Right atrium auricular region (tissue), 2 donors: ENCODE data around the gene GRB2. TPM values are rescaled to one million over a fixed set of nuclear protein-coding genes. Genes with fewer than 3 reads are reported as not detected.

Experiments
- DNase-seq: peaks from one replicate; pipeline ENCODE4 v3.0.0-alpha.2; 2019; ENCODE audit warnings: low spot score
- H3K27ac ChIP-seq, 2 donors: fragments of 200-600 bp; sonication (generic); 1 replicate in 1 of 2; 2 replicates in 1 of 2; pipeline ENCODE4 v1.5.1; 2016 to 2019
- H3K27me3 ChIP-seq, 2 donors: fragments of 200-600 bp; sonication (generic); one replicate each; pipeline versions ENCODE4 v1.5.1 to v1.6.0; 2017 to 2019
- H3K36me3 ChIP-seq: fragments of 200-600 bp; sonication (generic); one replicate; pipeline ENCODE4 v1.5.1; 2016
- H3K4me1 ChIP-seq, 2 donors: fragments of 200-600 bp; sonication (generic); one replicate each; pipeline versions ENCODE4 v1.5.1 to v1.6.0; 2017 to 2019
- H3K4me3 ChIP-seq, 2 donors: fragments of 200-600 bp; sonication (generic); 1 replicate in 1 of 2; 2 replicates in 1 of 2; pipeline ENCODE4 v1.5.1; 2017 to 2019; ENCODE audit warnings: mild to moderate bottlenecking in 1 of 2, moderate library complexity in 1 of 2
- H3K9me3 ChIP-seq, 2 donors: fragments of 200-600 bp; sonication (generic); one replicate each; pipeline ENCODE4 v1.5.1; 2019
- total RNA-seq, 2 donors: library from RNA; depleted of rRNA; stranded (reverse); fragments of >200 nt; gene quantifications; one replicate each; pipeline ENCODE4 v1.1.0, GENCODE V29; 2016
- TF ChIP-seq, protein P1 (sequence below), 2 donors: fragments of 200-600 bp; sonication (generic); IDR thresholded peaks; one replicate each; pipeline ENCODE4 v1.5.1; 2019; ENCODE audit warnings: antibody characterized with exemption in 2 of 2

Gene GRB2
- total RNA-seq, 2 donors from 2014 or later = 80.8 to 112 TPM

DNA sequence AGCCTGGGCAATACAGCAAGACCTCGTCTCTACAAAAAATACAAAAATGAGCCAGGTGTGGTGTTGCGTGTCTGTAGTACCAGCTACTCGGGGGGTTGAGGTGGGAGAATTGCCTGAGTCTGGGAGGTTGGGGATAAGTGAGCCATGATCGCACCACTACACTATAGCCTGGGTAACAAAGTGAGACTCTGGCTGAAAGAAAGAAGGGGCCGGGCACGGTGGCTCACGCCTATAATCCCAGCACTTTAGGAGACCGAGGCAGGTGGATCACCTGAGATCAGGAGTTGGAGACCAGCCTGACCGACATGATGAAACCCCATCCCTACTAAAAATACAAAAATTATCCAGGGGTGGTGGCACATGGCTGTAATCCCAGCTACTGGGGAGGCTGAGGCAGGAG, 10.5 kb upstream of the GRB2 start:
- no peaks in the 10 kb centered on the region for H3K27me3 ChIP-seq
- TF ChIP-seq, protein P1, sequence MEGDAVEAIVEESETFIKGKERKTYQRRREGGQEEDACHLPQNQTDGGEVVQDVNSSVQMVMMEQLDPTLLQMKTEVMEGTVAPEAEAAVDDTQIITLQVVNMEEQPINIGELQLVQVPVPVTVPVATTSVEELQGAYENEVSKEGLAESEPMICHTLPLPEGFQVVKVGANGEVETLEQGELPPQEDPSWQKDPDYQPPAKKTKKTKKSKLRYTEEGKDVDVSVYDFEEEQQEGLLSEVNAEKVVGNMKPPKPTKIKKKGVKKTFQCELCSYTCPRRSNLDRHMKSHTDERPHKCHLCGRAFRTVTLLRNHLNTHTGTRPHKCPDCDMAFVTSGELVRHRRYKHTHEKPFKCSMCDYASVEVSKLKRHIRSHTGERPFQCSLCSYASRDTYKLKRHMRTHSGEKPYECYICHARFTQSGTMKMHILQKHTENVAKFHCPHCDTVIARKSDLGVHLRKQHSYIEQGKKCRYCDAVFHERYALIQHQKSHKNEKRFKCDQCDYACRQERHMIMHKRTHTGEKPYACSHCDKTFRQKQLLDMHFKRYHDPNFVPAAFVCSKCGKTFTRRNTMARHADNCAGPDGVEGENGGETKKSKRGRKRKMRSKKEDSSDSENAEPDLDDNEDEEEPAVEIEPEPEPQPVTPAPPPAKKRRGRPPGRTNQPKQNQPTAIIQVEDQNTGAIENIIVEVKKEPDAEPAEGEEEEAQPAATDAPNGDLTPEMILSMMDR (IDR thresholded peaks at IDR 0.05) = no peak
- H3K36me3 ChIP-seq = no peaks in the 10 kb centered on the region
- H3K4me1 ChIP-seq = peaks cover 0 to 8% of the 10 kb centered on the region in 2 donors
- no peak overlapping the region for H3K27ac ChIP-seq
- H3K9me3 ChIP-seq = no peaks in the 10 kb centered on the region
- no peak for DNase-seq
- no peak overlapping the region for H3K4me3 ChIP-seq

GRCh38 chr17:75414488-75414887, 9.0 kb upstream of the GRB2 start:
- no peaks in the 10 kb centered on the region for H3K36me3 ChIP-seq
- H3K27me3 ChIP-seq = no peaks in the 10 kb centered on the region
- no peak overlapping the region for H3K27ac ChIP-seq
- TF ChIP-seq, protein P1 (IDR thresholded peaks at IDR 0.05) = no peak
- H3K9me3 ChIP-seq = no peaks in the 10 kb centered on the region
- H3K4me3 ChIP-seq = no peak overlapping the region
- no peak for DNase-seq
- peaks cover 0 to 8% of the 10 kb centered on the region in 2 donors for H3K4me1 ChIP-seq

- Histone ChIP-seq H3K27me3 (no peaks in the 10 kb centered on the region), H3K27ac (no peak overlapping the region), H3K36me3 (no peaks in the 10 kb centered on the region), H3K4me3 (no peak overlapping the region), H3K9me3 (no peaks in the 10 kb centered on the region), H3K4me1 (peaks cover 0 to 8% of the 10 kb centered on the region in 2 donors)
- DNase-seq = peak; percentile 70
- TF ChIP-seq, protein P1 (IDR thresholded peaks at IDR 0.05) = peak; percentile 59 to 88
These were observed 7.2 kb upstream of the GRB2 start for GRCh38 chr17:75412455-75413317.

- TF ChIP-seq, protein P1 (IDR thresholded peaks at IDR 0.05) = no peak
- H3K9me3 ChIP-seq = no peaks in the 10 kb centered on the region
- no peak for DNase-seq
- peaks cover 0 to 3% of the 10 kb centered on the region in 2 donors for H3K4me1 ChIP-seq
- no peaks in the 10 kb centered on the region for H3K36me3 ChIP-seq
- no peak overlapping the region for H3K4me3 ChIP-seq
- H3K27me3 ChIP-seq = no peaks in the 10 kb centered on the region
- H3K27ac ChIP-seq = no peak overlapping the region
These were observed 6.0 kb upstream of the GRB2 start for GRCh38 chr17:75411328-75412067.

DNA sequence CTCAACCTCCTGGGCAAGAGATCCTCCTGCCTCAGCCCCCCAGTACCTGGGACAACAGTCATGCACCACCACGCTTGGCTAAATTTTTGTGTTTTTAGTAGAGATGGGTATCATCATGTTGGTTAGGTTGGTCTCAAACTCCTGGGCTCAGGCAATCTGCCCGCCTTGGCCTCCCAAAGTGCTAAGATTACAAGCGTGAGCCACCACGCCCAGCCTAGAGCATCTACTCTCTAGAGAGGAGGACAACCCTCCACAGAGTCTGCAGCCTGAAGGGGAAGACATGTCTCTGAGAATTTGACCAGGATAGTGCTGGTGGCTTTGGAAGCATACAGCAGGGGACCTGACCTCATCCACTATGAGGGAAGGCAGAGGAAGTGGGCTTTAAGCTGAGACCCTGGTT, 4.7 kb upstream of the GRB2 start:
- TF ChIP-seq, protein P1 (IDR thresholded peaks at IDR 0.05) = no peak
- Histone ChIP-seq H3K27ac (no peak overlapping the region), H3K4me1 (peaks cover 0 to 8% of the 10 kb centered on the region in 2 donors), H3K9me3 (no peaks in the 10 kb centered on the region), H3K4me3 (no peak overlapping the region), H3K27me3 (no peaks in the 10 kb centered on the region), H3K36me3 (no peaks in the 10 kb centered on the region)
- DNase-seq = no peak
